WERI-Rb-1 (cell line): ENCODE data around the gene NBEA.

Experiments used
- DNase-seq: peaks from one replicate; pipeline ENCODE4 v3.0.0-alpha.2; 2020
- H3K27ac ChIP-seq: fragments of 250-450 bp; sonication (Bioruptor Pico); 2 replicates; pipeline ENCODE4 v1.5.1; 2020; ENCODE audit warnings: mild to moderate bottlenecking, moderate library complexity
- H3K27me3 ChIP-seq: fragments of 250-450 bp; sonication (Bioruptor Pico); 2 replicates; pipeline ENCODE4 v1.5.1; 2021; ENCODE audit warnings: mild to moderate bottlenecking, low read depth, moderate library complexity; ENCODE audit not compliant: insufficient read depth, severe bottlenecking
- H3K36me3 ChIP-seq: fragments of 250-450 bp; sonication (Bioruptor Pico); 2 replicates; pipeline ENCODE4 v1.5.1; 2020; ENCODE audit warnings: mild to moderate bottlenecking, moderate library complexity
- H3K4me3 ChIP-seq: 2 replicates; pipeline ENCODE4 v1.5.1; 2011; ENCODE audit warnings: low read depth, mild to moderate bottlenecking, control low read depth, low read length
- H3K9me3 ChIP-seq: fragments of 250-450 bp; sonication (Bioruptor Pico); 2 replicates; pipeline ENCODE4 v1.5.1; 2021; ENCODE audit warnings: mild to moderate bottlenecking, moderate library complexity; ENCODE audit not compliant: severe bottlenecking
- CTCF ChIP-seq: IDR thresholded peaks from 2 replicates; pipeline ENCODE4 v1.5.1; 2011; ENCODE audit warnings: low read depth, mild to moderate bottlenecking, control low read depth, inconsistent platforms, low read length

NBEA gene

GRCh38 chr13:34942732-34943435, 814 bp downstream of the NBEA start:
- Histone ChIP-seq H3K9me3 (no peaks in the 10 kb centered on the region), H3K4me3 (peak overlapping the region; percentile 79), H3K27ac (peak overlapping the region; percentile 69; the same call in 1 of the 2 replicates), H3K36me3 (no peaks in the 10 kb centered on the region), H3K27me3 (no peaks in the 10 kb centered on the region)
- peak; percentile 54 for DNase-seq
- TF ChIP-seq CTCF, result peak; percentile 11; the same call in 1 of the 2 replicates

GRCh38 chr13:34943436-34944273, 1.6 kb downstream of the NBEA start:
- Histone ChIP-seq H3K27me3 (no peaks in the 10 kb centered on the region), H3K9me3 (no peaks in the 10 kb centered on the region), H3K36me3 (no peaks in the 10 kb centered on the region), H3K4me3 (peak overlapping the region; percentile 79), H3K27ac (no peak overlapping the region)
- DNase-seq, result no peak
- TF ChIP-seq CTCF, result no peak

GRCh38 chr13:34944274-34944634, 2.2 kb downstream of the NBEA start:
- Histone ChIP-seq H3K27me3 (no peaks in the 10 kb centered on the region), H3K27ac (no peak overlapping the region), H3K9me3 (no peaks in the 10 kb centered on the region), H3K36me3 (no peaks in the 10 kb centered on the region), H3K4me3 (no peak overlapping the region)
- no peak for DNase-seq
- no peak for TF ChIP-seq CTCF

GRCh38 chr13:34944751-34945150, 2.7 kb downstream of the NBEA start:
- TF ChIP-seq CTCF, result no peak
- no peaks in the 10 kb centered on the region for H3K36me3 ChIP-seq
- no peaks in the 10 kb centered on the region for H3K27me3 ChIP-seq
- no peaks in the 10 kb centered on the region for H3K9me3 ChIP-seq
- no peak overlapping the region for H3K27ac ChIP-seq
- no peak for DNase-seq
- H3K4me3 ChIP-seq, result no peak overlapping the region

- no peak for DNase-seq
- Histone ChIP-seq H3K4me3 (no peak overlapping the region), H3K9me3 (peaks cover 6% of the 10 kb centered on the region), H3K27me3 (no peaks in the 10 kb centered on the region), H3K36me3 (no peaks in the 10 kb centered on the region; the same call in 1 of the 2 replicates), H3K27ac (no peak overlapping the region)
- no peak for TF ChIP-seq CTCF
Observed at GRCh38 chr13:34951528-34951927, 9.5 kb downstream of the NBEA start.
